ENCODE data around the gene ANKRD7.
"Not testable (repeated sequence)": the region's sequence is repeated elsewhere in the genome, so short reads cannot be mapped to it uniquely, and the experiment has no call there.

Gene ANKRD7

DNA sequence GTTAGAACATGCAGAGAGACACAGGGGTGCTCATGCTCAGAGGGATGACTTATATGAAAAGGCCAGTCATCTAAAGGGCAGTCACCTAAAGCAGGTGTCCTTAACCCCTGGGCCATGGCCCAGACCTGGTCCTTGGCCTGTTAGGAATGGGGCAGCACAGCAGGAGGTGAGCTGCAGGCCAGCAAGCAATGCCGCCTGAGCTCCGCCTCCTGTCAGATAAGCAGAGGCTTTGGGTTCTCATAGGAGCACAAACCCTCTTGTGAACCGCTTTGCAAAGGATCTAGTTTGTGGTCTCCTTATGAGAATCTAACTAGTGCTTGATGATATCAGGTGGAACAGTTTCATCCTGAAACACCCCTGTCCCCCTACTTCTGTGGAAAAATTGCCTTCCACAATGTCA, 14.5 kb downstream of the ANKRD7 start:
- no peak for DNase-seq (ENCODE audit: low read depth in 2 of 2)

DNA sequence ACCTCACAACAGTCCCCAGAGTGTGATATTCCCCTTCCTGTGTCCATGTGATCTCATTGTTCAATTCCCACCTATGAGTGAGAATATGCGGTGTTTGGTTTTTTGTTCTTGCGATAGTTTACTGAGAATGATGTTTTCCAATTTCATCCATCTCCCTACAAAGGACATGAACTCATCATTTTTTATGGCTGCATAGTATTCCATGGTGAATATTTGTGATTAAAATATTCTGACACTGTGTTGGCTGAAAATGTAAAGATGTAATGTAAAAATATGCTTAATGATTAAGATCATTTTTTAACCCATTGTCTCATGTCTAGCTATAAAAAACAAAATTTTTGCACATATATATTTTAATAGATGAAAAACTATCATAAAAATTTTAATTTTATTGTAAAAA, 15.8 kb downstream of the ANKRD7 start:
- not testable (repeated sequence) for DNase-seq (ENCODE audit: low read depth in 2 of 2)

DNA sequence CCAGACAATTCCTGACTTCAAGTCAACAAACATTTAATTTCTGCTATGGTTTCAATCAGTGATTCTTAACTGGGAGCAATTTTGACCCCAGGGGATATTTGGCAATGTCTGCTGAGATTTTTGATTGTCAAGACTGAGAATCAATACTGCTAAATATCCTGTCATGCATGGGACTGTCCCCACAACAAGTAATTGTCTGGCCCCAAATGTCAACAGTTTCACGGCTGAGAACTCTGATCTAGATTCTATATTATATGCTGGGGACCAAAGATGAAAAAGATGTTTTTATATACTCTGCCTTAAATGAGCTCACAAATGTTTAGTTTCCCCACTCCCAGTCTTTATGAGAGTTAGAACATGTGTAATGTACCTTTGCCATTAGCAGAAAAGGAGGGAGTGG, 19.2 kb downstream of the ANKRD7 start:
- no peak for DNase-seq (ENCODE audit: low read depth in 2 of 2)

DNA sequence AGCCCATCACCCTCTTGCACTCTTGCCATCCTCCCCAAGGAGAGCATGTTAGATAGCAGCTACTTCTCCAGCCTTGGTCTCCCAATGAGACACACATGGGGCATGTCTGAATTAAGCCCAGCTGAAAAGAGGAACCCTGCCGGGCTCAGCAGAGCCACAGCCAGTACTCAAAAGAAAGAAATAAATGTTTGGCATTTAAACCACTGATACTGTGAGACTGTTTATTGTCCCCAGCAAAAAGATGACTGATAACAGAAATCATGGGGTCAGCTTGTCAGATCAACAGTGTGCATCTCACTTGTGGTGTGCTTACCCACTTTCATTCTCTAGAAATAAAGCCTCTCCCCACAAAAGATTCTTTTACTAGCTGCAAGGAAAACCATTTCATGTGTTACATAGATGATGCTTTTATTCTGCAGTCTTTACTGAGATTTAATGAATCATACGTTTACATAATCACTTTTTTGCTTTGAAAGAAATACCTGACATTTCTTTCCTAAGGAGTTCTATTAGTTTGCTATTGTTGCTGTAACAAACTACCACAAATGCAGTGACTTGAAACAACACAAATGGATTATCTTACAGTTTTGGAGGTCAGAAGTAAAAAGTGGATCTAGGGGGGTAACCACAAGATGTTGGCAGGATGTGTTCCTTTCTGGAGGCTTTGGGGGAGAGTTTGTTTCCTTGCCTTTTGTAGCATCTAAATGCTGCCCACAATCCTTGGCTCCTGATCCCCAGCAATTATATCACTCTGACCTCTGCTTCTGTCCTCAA, 20.9 kb downstream of the ANKRD7 start:
- no peak for DNase-seq (ENCODE audit: low read depth in 2 of 2)

DNA sequence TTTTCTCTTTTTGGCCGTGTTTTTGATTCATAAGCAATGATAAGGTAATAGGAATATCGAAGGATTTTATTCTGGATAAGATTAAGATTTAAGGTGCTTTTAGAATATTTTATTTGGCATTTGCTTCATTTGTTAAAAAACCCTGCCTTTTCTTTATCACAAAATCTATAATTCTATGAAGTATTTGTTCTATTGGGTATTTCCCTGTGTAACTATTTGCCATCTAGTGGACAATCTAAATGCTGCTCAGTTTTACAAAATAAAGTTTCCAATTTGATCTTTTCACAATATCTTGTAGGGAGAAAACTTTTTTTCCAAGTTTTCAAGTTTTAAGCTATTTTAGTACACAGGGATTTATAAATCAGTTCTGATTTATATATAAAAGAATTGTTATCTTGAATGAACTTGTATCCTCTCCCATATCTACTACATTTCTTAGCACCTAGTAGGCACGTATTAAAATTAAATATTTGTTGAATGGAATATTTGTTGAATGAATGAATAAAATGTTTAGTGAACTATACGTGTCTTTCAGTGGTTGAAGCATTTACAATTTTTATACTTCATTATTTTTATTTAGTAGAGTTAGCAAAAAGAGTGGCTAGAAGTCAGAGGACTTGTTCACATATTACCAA, 26.5 kb downstream of the ANKRD7 start:
- DNase-seq (ENCODE audit: low read depth in 2 of 2): no peak

DNA sequence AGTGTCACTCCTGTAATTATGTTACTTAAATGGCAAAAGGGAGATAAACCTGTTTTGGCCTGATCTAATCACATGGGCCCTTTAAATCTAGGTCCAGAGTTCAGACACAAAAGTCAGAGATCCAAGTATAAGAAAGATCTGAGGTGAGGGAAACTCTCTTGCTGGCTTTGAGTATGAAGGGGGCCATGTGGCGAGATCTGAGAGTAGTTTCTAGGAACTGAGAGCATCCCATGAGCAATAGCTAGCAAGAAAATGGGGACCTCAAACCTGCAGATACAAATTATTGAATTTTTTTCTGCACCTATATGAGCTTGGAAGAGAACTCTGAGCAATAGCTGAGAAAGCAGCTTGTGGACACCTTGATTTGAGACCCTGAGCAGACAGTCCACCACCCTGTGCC, 27.6 kb downstream of the ANKRD7 start:
- no peak for DNase-seq (ENCODE audit: low read depth in 2 of 2)

DNA sequence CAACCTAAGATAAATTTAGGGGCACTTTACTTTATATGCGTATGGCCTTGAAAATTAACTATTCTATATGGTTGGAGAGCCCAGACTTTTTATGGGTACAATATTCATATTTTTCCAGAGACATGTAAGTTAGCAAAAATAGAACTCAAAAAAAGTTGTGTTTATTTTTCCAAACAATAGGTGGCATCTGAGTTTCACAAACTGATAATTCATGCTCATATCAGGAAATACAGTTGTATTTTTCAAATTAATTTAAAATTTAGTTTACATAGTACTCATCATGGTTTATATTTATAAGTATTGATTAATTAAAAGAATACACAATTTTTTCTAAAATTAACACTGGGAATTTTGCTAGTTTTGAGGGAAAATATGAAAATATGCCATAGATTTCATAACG, 34.6 kb downstream of the ANKRD7 start:
- no peak for DNase-seq (ENCODE audit: low read depth in 2 of 2)

DNA sequence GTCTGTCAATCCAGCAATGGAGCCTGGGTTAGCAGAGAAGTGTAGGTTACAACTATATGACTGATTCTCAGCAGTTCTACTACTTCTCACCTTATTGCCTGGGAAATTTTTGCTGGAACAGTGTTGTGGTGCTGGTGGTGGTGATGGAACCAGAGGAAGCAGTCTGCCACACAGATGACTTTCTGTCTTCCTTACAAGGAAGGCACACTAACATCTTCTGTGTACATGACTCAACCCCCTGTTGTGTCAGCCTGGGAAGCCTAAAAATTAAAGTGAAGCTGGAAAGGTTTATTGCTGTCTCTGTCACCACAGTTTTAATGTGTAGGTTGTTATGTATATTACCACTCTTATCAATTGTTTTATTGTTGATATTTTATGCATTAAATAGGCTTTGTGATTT, 40.3 kb downstream of the ANKRD7 start:
- DNase-seq (ENCODE audit: low read depth in 2 of 2): no peak

DNA sequence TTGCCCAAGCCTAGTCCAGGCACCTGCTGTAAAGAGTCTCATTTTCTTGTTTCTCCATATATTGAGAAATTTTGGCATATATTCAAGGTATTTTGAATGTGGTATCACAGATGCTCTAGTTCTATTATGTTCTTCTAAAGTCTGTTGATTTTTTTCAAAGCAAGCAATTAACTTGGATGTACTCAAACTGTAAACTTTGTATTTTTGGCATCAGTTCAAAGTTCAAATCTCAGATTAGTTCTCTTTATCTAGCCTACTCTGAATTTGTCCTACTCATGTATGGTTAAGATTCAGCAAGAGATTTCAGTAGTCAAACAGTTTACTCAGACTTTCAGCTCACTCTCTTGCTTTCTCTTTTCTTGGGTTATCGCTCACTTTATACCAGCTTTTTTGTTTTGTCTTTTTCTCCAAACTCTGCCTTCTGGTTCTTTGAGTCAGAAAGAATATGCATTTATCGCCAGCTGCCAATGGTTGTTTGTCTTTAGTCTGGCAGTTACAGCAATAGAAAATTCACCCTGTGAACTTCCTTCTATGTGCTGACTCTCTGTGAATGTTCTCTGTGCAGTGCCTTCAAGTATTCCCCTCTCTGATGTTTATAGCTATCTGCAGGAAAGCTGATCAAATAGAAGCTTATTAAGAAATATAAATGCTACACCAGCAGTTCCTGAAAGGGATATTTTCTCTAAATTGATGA, 56.0 kb downstream of the ANKRD7 start:
- DNase-seq (ENCODE audit: low read depth in 2 of 2): no peak

DNA sequence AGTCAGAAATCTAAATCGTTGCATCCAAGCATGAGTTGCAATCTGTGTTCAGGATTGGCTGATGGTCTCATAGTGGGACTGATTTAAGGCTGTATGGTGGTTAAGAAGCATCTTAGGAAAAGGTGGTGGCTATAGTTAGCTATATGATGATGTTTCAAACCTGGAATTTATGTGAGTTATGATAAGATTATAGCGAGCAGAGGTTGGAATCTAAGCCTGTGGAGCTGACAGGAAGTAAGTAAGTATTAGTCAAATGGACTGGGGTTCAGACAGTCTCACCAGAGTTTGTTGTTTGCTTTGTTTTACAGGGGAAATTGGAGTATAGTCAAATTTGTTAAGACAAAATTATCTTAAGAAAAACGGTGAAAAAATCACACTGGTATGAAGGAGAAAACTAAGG, 56.7 kb downstream of the ANKRD7 start:
- no peak for DNase-seq (ENCODE audit: low read depth in 2 of 2)

DNA sequence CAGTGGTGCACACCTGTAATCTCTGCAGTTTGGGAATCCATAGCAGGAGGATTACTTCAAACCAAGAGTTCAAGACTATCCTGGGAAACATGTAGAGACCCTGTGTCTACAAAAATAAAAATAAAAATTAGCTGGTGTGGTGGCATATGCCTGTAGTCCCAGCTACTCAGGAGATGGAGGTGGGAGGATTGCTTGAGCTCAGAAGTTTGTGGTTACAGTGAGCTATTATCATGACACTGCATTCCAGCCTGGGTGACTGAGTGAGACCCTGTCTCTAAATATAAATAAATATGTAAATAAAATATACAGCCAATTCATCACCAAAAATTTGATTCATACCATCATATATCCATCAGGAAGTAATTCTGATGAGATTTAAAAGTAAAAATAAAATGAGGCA, 60.9 kb downstream of the ANKRD7 start:
- no peak for DNase-seq (ENCODE audit: low read depth in 2 of 2)

DNA sequence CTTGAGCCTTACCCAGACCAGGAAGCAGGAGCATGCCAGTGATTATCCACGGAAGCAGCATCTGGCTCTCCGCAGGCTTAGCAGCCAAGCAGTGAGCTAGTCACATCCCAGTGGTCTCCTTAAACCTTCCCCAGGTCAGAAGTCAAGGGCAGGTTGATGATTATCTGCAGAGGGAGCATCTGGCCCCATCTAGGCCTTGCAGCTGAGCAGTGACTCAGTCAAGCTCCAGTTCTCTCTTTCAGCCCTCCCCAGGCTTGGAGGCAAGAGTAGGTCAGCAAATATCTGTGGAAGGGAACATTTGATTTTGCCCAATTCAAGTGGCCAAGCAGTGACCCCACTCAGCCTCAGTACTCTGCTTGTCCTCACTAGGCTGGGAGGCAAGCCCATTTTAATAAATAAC, 61.6 kb downstream of the ANKRD7 start:
- no peak for DNase-seq (ENCODE audit: low read depth in 2 of 2)

DNA sequence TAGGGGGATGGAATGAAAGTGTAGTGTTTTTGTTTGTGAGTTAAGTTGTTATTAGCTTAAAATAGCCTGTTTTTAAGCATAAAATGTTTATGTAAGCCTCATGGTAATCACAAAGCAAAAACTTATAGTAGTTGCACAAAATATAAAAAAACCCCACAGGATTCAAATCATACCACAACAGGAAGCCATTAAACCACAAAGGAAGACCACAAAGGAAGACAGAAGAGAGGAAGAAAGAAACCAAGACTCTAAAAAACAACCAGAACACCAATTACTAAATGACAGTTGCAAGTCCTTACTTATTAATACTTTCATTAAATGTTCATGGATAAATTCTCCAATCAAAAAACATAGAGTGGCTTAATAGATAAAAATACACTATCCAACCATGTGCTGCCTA, 63.6 kb downstream of the ANKRD7 start:
- no peak for DNase-seq (ENCODE audit: low read depth in 2 of 2)

DNA sequence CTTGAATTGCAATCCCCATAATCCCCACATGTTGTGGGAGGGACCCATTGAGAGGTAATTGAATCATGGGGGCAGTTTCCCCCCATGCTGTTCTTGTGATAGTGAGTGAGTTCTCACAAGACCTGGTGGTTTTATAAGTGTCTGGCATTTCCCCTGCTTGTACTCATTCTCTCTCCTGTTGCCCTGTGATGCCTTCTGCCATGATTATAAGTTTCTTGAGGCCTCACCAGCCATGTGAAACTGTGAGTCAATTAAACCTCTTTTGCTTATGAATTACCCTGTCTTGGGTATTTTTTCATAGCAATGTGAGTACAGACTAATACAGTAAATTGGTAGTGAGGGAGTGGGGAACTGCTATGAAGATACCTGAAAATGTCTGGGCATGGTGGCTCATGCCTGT, 65.0 kb downstream of the ANKRD7 start:
- DNase-seq (ENCODE audit: low read depth in 2 of 2): no peak
